BLaER1 treated with 17β-estradiol and CSF1 and Interleukin-3, amounts not matched to agents 10 nM and 100 nM (cell line): Measurements from ENCODE around the gene CFAP73.

Source experiments
- H3K27ac ChIP-seq, 11 experiments: shearing (Covaris generic); formaldehyde crosslinking; 2 replicates each; pipeline ENCODE4 v1.8.1; 2022
- H3K27me3 ChIP-seq, 11 experiments: shearing (Covaris generic); formaldehyde crosslinking; 2 replicates each; pipeline ENCODE4 v1.8.1; 2022
- H3K36me3 ChIP-seq, 11 experiments: shearing (Covaris generic); formaldehyde crosslinking; 2 replicates each; pipeline ENCODE4 v1.8.1; 2022
- H3K4me1 ChIP-seq, 10 experiments: shearing (Covaris generic); formaldehyde crosslinking; 2 replicates each; pipeline ENCODE4 v1.8.1; 2022
- H3K4me2 ChIP-seq, 11 experiments: shearing (Covaris generic); formaldehyde crosslinking; 2 replicates each; pipeline ENCODE4 v1.8.1; 2022
- H3K4me3 ChIP-seq, 10 experiments: shearing (Covaris generic); formaldehyde crosslinking; 2 replicates each; pipeline ENCODE4 v1.8.1; 2022
- H3K9ac ChIP-seq, 11 experiments: shearing (Covaris generic); formaldehyde crosslinking; 2 replicates each; pipeline ENCODE4 v1.8.1; 2022
- H3K9me3 ChIP-seq, 11 experiments: shearing (Covaris generic); formaldehyde crosslinking; replicated peaks in 1 of 11; 2 replicates each; pipeline ENCODE4 v1.8.1; 2022
- H4K20me1 ChIP-seq, 11 experiments: shearing (Covaris generic); formaldehyde crosslinking; 2 replicates each; pipeline ENCODE4 v1.8.1; 2022
- Cebpa-rat ChIP-seq, 11 experiments: shearing (Covaris generic); IDR thresholded peaks; 2 replicates each; pipeline ENCODE4 v1.8.1; 2022

CFAP73 gene

GRCh38 chr12:113186666-113187325 lies 37.3 kb downstream of the CFAP73 start:
- H3K4me1 ChIP-seq, result peaks cover 31 to 47% (median 36%) of the 10 kb centered on the region in 10 experiments
- peak overlapping the region; percentile 77 to 97 (median 88); a peak in 19 of 20 replicates for H3K4me3 ChIP-seq
- peak overlapping the region; percentile 95 to 100 (median 99) for H3K9ac ChIP-seq
- no peaks in the 10 kb centered on the region for H3K9me3 ChIP-seq
- H3K27ac ChIP-seq, result 0 out of 22 replicates have a peak overlapping the region, but pooled peaks of 1 of the 11 experiments have one; percentile 22
- H3K36me3 ChIP-seq, result peaks cover 27 to 72% (median 58%) of the 10 kb centered on the region in 11 experiments
- no peak for TF ChIP-seq Cebpa-rat (IDR thresholded peaks at IDR 0.05)
- peaks cover 0 to 76% (median 43%) of the 10 kb centered on the region in 11 experiments; a peak in 17 of 22 replicates for H4K20me1 ChIP-seq
- no peaks in the 10 kb centered on the region for H3K27me3 ChIP-seq
- peak overlapping the region; percentile 74 to 97 (median 93) for H3K4me2 ChIP-seq

- Histone ChIP-seq H3K4me2 (no peak overlapping the region), H3K4me1 (peaks cover 29 to 45% (median 37%) of the 10 kb centered on the region in 10 experiments), H3K36me3 (peaks cover 28 to 64% (median 50%) of the 10 kb centered on the region in 11 experiments), H3K9me3 (no peaks in the 10 kb centered on the region), H3K27me3 (no peaks in the 10 kb centered on the region), H4K20me1 (peaks cover 0 to 68% (median 17%) of the 10 kb centered on the region in 11 experiments; a peak in 14 of 22 replicates), H3K4me3 (no peak overlapping the region), H3K27ac (no peak overlapping the region), H3K9ac (no peak overlapping the region)
- no peak for TF ChIP-seq Cebpa-rat (IDR thresholded peaks at IDR 0.05)
Measured at GRCh38 chr12:113189361-113189760, 39.8 kb downstream of the CFAP73 start.

GRCh38 chr12:113190761-113191160 lies 41.2 kb downstream of the CFAP73 start:
- Histone ChIP-seq H3K4me1 (peaks cover 28 to 52% (median 37%) of the 10 kb centered on the region in 10 experiments), H3K9ac (no peak overlapping the region), H3K27ac (no peak overlapping the region), H4K20me1 (peaks cover 0 to 76% (median 19%) of the 10 kb centered on the region in 11 experiments; a peak in 15 of 22 replicates), H3K36me3 (peaks cover 28 to 64% (median 50%) of the 10 kb centered on the region in 11 experiments), H3K27me3 (no peaks in the 10 kb centered on the region), H3K4me2 (no peak overlapping the region), H3K9me3 (no peaks in the 10 kb centered on the region), H3K4me3 (no peak overlapping the region)
- no peak for TF ChIP-seq Cebpa-rat (IDR thresholded peaks at IDR 0.05)

- no peak overlapping the region for H3K4me3 ChIP-seq
- H3K27me3 ChIP-seq, result no peaks in the 10 kb centered on the region
- H3K9ac ChIP-seq, result peak overlapping the region in 1 of 11 experiments; percentile 30; a peak in 1 of 22 replicates
- TF ChIP-seq Cebpa-rat (IDR thresholded peaks at IDR 0.05), result no peak
- H3K36me3 ChIP-seq, result peaks cover 28 to 64% (median 50%) of the 10 kb centered on the region in 11 experiments
- H3K4me2 ChIP-seq, result no peak overlapping the region
- no peak overlapping the region for H3K27ac ChIP-seq
- peaks cover 0 to 74% (median 20%) of the 10 kb centered on the region in 11 experiments; a peak in 15 of 22 replicates for H4K20me1 ChIP-seq
- peaks cover 24 to 49% (median 33%) of the 10 kb centered on the region in 10 experiments for H3K4me1 ChIP-seq
- no peaks in the 10 kb centered on the region for H3K9me3 ChIP-seq
Measured at GRCh38 chr12:113191227-113191626, 41.7 kb downstream of the CFAP73 start.

- H3K27ac ChIP-seq, result no peak overlapping the region
- peaks cover 0 to 13% (median 0%) of the 10 kb centered on the region in 11 experiments; a peak in 3 of 22 replicates for H3K27me3 ChIP-seq
- H3K4me3 ChIP-seq, result no peak overlapping the region
- H3K36me3 ChIP-seq, result peaks cover 22 to 32% (median 30%) of the 10 kb centered on the region in 11 experiments
- no peaks in the 10 kb centered on the region for H3K9me3 ChIP-seq
- H3K4me1 ChIP-seq, result peaks cover 8 to 61% (median 19%) of the 10 kb centered on the region in 10 experiments; a peak in 19 of 20 replicates
- TF ChIP-seq Cebpa-rat (IDR thresholded peaks at IDR 0.05), result no peak
- peak overlapping the region in 1 of 11 experiments; percentile 29; a peak in 4 of 22 replicates for H3K9ac ChIP-seq
- no peak overlapping the region for H3K4me2 ChIP-seq
- peaks cover 0 to 56% (median 13%) of the 10 kb centered on the region in 11 experiments; a peak in 14 of 22 replicates for H4K20me1 ChIP-seq
Measured at GRCh38 chr12:113194971-113195391, 45.5 kb downstream of the CFAP73 start.

- H3K27me3 ChIP-seq, result peaks cover 0 to 17% (median 0%) of the 10 kb centered on the region in 11 experiments; a peak in 4 of 22 replicates
- H3K9me3 ChIP-seq, result no peaks in the 10 kb centered on the region
- H4K20me1 ChIP-seq, result peaks cover 0 to 54% (median 12%) of the 10 kb centered on the region in 11 experiments; a peak in 14 of 22 replicates
- no peak overlapping the region for H3K4me3 ChIP-seq
- no peak for TF ChIP-seq Cebpa-rat (IDR thresholded peaks at IDR 0.05)
- H3K36me3 ChIP-seq, result peaks cover 18 to 26% (median 24%) of the 10 kb centered on the region in 11 experiments
- no peak overlapping the region for H3K4me2 ChIP-seq
- no peak overlapping the region; a peak in 1 of 22 replicates for H3K9ac ChIP-seq
- no peak overlapping the region for H3K27ac ChIP-seq
- H3K4me1 ChIP-seq, result peaks cover 8 to 68% (median 19%) of the 10 kb centered on the region in 10 experiments; a peak in 19 of 20 replicates
Measured at GRCh38 chr12:113195598-113195997, 46.1 kb downstream of the CFAP73 start.

GRCh38 chr12:113196582-113196981 lies 47.1 kb downstream of the CFAP73 start:
- H3K27ac ChIP-seq, result no peak overlapping the region
- peak overlapping the region in 1 of 11 experiments; percentile 23; a peak in 2 of 22 replicates for H3K4me2 ChIP-seq
- peaks cover 8 to 16% (median 14%) of the 10 kb centered on the region in 11 experiments for H3K36me3 ChIP-seq
- peaks cover 8 to 77% (median 19%) of the 10 kb centered on the region in 10 experiments; a peak in 19 of 20 replicates for H3K4me1 ChIP-seq
- TF ChIP-seq Cebpa-rat (IDR thresholded peaks at IDR 0.05), result no peak
- peaks cover 0 to 45% (median 12%) of the 10 kb centered on the region in 11 experiments; a peak in 14 of 22 replicates for H4K20me1 ChIP-seq
- H3K4me3 ChIP-seq, result no peak overlapping the region
- H3K9me3 ChIP-seq, result no peaks in the 10 kb centered on the region
- peaks cover 0 to 27% (median 3%) of the 10 kb centered on the region in 11 experiments; a peak in 16 of 22 replicates for H3K27me3 ChIP-seq
- no peak overlapping the region for H3K9ac ChIP-seq

- Histone ChIP-seq H3K9ac (no peak overlapping the region; a peak in 1 of 22 replicates), H4K20me1 (peaks cover 0 to 45% (median 8%) of the 10 kb centered on the region in 11 experiments; a peak in 14 of 22 replicates), H3K4me2 (peak overlapping the region in 2 of 11 experiments; percentile 57 to 63; a peak in 4 of 22 replicates), H3K27me3 (peaks cover 0 to 31% (median 7%) of the 10 kb centered on the region in 11 experiments; a peak in 16 of 22 replicates), H3K4me1 (peaks cover 8 to 81% (median 19%) of the 10 kb centered on the region in 10 experiments; a peak in 19 of 20 replicates), H3K36me3 (peaks cover 4 to 12% (median 10%) of the 10 kb centered on the region in 11 experiments), H3K9me3 (no peaks in the 10 kb centered on the region), H3K27ac (no peak overlapping the region), H3K4me3 (no peak overlapping the region)
- no peak for TF ChIP-seq Cebpa-rat (IDR thresholded peaks at IDR 0.05)
Measured at GRCh38 chr12:113196990-113197389, 47.5 kb downstream of the CFAP73 start.
